KG1 (cell line): Measurements from ENCODE around the gene GCLC.
"Not testable (repeated sequence)": the region's sequence is repeated elsewhere in the genome, so short reads cannot be mapped to it uniquely, and the experiment has no call there.

Source experiments
- DNase-seq: peaks from one replicate; lab custom pipeline; 2025; lab: John Stamatoyannopoulos, UW

GCLC gene

DNA sequence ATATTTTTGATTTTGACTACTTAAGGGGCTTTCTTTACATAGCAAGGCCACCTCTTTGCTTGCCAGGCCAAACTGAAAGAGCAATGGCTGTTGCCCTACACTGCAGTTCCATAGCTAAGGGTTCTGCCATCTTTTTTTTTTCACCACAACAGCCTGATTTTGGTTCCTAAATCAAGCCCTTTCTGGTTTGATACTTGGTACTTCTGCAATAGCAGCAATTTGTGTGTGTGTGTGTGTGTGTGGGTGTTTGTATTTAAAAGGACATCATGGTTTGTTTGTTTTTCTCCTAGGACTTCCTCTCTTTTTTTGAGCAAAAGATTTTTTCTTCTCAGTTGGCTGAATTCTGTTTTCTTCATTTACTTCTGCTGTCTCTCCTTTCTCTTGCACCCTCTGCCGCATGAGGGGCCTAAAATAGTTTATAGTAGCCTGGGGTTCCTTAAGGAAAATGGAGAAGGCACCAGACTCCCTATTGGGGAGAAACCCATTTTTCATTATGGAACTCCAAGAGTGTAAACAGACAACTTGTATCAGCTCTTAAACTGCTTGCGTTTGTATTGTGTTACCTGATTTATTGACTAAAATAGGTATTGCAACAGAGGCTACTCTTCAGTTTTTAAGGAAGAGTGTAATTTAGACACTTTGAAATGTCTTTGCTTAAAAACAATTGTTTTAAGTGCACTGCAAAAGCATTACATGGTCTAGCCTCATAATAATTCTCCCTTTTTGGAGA, 12.2 kb upstream of the GCLC start:
- DNase-seq, result no peak

DNA sequence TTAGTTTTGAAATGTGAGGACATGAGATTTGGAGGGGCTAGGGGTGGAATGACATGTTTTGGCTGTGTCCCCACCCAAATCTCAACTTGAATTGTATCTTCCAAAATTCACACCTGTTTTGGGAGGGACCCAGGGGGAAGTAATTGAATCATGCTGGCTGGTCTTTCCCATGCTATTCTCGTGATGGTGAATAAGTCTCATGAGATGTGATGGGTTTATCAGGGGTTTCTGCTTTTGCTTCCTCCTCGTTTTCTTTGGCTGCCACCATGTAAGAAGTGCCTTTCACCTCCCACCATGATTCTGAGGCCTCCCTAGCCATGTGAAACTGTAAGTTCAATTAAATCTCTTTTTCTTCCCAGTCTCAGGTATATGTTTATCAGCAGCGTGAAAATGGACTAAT, 8.7 kb upstream of the GCLC start:
- not testable (repeated sequence) for DNase-seq

DNA sequence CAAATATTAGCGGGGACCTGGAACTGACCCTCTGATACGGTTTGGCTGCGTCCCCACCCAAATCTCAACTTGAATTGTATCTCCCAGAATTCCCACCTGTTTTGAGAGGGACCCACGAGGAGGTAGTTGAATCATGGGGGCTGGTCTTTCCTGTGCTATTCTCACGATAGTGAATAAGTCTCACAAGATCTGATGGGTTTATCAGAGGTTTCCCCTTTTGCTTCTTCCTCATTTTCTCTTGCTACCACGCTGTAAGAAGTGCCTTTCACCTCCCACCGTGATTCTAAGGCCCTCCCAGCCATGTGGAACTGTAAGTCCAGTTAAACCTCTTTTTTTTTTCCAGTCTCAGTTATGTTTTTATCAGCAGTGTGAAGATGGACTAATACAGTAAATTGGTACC, 6.8 kb upstream of the GCLC start:
- DNase-seq, result not testable (repeated sequence)

DNA sequence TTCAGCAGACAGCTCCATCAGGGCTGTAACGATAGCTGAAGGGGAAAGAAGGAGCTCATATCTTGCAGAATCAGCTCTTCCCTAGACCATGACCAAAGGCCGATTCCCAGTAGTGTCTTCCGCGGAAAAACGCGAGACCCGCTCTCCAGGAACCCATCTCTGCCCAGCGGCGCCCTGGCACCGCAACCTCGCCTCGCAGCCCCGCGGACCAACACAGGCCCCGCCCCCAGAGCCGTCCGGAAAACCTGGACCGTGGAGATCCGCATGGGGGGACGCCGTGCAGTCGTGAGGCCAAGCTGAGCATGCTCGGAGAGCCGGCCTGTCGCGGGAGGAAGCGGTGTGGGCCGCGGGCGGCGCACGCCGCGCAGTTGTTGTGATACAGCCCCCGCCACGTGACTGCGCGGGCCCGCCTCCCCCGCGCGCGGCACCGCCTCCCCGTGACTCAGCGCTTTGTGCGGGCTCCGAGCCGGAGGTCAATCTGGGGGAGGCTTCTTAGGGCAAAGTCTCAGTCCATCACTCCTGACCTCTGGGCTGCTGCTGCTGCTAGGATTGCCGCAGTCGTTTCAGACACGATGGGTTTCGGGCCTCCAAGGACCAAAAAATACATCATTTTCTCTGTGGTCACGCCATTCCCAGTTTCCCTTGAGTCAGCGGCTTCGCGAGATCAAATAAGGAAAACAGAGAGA, 3.1 kb upstream of the GCLC start:
- DNase-seq, result peak; percentile 87

DNA sequence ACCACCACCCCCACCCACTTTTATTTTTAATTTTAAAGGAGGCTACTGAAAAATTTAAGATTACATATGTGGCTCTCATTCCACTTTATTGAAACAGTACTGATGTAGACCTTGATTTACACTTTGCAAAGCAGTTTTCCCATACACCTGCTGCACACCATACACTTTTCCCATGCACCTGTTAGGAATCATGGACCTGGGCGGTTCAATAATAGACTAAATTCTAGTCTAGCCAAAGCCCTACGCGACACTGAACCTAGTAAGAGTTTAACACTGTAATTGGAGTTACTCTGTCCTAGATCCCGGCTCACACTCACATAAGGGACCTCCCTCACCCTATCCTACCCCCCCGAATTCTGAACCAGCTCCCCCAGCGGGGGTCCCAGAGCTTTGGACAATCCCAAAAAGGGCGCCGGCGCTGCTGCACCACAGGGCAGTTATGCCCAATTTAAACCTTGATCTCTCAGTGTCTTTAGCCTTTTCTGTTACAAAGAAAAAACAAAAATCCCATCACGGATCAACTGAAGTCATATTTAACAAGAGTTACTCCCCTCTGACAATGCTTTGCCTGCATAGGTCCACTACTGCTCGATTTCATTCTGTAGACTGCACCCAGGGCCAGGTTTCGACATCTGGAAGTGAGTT, 2.4 kb upstream of the GCLC start:
- no peak for DNase-seq

DNA sequence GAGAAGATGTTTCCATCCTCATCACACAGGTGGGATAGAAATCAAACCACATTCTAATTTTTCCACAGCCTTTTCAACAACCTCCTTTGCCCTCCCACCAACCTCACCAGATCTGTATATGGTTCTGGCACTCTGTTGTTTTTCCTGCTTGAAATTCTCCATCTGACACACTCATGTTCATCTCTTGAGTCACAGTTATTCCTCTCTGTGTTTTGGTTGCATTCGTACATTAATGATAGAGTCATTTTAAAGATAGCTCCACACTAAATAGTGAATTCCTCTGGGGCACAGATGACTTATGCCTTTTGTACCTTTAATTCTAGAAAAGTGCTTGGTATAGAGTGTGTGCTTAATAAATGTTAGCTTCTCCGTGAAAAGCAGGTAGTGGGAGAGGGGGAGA, 1.4 kb upstream of the GCLC start:
- DNase-seq, result no peak

DNA sequence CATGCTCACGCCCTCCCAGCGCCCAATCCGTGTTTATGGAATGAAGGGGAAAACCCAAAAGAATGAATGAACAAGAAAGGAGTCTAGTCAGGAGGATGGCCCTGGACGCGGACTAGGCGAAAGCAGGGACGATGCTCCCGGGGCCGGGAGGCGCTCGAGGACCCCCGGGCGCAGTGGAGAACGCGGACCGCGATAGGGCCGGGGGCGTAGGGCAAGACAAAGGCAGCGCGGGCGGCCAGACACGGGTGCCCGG, 758 bp downstream of the GCLC start:
- DNase-seq, result no peak

DNA sequence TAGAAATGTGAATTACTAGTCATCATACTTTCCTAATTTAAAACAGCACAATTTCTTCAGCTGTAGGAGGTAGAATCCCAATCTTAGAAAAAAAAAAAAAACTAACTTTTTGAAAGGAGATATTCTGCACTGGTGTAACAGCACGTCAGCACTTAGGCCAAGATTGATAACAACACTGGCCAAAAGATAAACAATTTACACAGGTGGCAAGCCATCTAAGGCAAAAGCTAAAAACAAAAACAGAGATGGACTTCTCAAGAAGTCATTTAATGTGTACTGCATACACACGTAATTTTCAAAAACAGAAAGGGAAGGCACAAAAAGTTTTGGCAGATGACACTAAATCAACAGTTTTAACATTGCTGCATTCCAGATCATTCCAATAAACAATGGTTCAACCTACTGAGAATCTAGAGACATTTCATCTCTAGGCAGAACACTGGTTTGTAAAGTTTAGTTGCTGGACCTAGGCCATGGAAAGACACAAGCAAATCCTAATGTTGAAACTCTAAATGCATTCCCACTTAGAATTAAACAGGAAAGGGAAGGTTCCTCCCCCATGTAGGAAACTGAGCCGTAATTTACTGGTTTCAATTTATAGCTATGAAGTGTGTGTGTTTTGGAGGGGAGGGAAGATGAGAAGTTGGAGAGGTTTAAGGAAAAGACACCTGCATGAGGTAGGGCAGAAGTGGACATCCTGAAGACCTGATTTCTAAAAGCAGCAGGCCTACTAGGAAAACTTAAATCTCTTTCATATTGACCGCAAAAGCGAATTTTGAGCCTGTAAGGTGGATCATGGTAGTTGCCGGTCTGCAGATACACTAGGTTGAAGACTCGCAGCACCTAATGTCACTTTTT, 1.3 kb downstream of the GCLC start:
- DNase-seq, result peak; percentile 47

DNA sequence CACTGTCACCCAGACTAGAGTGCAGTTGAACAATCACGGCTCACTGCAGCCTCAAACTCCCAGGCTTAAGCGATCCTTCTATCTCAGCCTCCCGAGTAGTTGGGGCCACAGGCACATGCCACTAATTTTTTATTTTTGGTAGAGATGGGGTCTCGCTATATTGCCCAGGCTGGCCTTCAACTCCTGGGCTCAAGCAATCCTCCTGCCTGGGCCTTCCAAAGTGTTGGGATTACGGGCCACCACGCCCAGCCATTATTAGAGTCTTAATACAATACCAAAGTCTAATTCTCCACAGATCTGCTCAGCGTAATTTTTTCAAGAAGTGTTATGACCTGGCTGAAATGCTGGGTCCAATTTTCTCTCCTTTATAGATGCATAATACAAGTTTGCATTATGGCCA, 3.0 kb downstream of the GCLC start:
- DNase-seq, result no peak

DNA sequence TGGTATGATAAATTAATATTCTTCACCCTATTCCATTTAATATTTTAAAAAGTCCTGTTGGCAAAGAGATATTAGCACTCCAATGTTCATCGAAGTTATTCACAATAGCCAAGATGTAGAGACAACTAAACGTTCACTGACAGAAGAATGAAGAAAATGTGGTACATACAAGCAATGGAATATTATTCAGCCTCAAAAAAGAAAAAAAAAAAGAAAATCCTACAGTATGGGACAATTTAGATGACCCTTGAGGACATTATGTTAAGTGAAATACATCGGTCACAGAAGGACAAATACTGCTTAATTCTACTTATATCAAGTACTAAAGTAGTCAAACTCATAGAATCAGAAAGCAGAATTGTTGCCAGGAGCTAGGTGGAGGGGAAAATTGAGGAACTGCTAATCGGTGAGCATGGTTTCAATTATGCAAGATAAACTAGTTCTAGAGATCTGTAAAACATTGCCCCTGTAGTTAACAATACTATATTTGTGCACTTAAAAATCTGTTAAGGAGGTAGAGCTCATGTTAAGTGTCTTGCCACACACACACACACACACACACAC, 4.7 kb downstream of the GCLC start:
- no peak for DNase-seq

DNA sequence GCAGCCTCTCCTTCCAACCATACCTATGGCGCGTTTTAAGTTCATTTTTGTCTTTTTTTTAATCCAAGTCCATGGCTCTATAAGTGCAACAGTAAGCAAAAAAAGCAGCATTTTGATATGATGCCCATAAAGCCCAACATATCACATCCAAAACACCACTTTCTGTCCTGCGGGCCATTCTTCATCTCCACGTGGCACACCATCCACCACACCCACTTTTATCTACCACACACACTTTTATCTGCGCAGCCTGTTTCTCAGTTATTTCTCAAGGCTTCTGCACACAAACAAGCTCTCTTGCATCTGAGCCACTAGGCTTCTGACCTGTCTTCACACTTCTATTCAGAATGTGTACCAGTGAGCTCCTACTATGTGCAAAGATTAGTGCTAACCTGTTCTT, 5.3 kb downstream of the GCLC start:
- no peak for DNase-seq

DNA sequence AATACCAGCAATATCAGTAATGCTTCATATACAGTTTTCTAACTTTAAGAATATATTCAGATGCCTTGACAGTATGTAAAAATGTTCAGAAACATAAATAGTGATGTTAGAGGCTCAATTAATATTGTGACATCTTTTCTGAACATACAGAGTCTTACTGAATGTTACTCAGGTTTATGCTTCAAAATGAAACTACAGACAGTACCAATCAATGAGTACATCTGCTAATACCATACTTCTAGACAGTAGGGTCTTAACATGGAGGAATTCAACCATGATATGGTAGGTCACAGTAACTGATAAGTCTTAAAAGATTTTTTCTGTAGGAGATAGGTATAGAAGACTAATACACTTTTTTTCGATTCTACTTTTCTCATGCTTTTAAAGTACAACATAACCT, 8.3 kb downstream of the GCLC start:
- no peak for DNase-seq

DNA sequence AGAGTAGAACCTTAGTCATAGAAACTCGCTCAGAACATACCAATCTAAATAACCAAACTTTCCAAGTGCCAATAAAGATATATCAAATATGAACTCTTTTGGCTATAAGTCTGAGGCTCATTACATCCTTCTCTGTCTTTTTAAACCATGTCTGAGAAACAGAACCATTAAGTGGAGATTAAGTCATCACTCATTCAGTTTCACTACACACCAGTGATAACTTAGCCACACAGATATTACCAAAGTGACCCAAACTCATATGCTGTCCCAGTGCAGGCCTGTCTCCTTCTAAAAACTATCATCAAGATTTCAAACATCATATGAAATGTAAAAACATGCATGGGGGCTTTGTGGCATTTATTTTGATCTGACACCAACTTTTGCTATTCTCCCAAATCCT, 12.0 kb downstream of the GCLC start:
- no peak for DNase-seq

DNA sequence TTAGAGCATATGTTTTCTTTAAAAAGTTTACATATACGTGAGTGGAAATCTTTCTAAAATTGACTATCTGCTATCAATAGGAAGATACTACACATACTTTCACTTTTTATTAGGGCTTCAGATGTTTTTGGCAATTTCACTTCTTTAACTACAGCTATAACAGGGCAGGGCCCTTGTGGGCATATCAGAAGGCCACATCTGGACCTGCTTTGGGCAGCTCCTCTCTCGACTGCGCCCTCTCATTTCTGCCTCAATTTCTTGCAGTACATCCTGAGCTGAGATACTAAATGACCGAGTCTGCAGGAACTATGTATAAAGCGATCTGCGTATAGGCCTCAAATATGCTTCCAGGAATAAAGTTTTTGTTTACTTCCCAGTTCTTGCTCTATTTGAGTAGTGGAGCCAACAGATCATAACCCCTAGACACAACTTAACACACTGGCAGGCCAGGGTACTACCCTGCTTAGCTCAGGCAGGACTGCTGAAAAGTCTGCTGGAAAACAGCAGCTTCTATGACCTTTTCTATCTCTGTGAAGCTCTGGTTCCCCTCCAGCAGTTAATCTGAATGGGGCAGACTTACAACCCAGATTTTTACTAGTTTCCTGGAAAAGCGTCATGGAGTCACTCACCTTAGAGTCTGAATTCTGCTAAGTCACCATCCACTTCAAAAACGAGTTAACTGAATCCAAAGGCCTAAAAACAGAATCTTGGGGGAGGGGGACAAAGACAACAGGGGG, 12.7 kb downstream of the GCLC start:
- DNase-seq, result no peak

DNA sequence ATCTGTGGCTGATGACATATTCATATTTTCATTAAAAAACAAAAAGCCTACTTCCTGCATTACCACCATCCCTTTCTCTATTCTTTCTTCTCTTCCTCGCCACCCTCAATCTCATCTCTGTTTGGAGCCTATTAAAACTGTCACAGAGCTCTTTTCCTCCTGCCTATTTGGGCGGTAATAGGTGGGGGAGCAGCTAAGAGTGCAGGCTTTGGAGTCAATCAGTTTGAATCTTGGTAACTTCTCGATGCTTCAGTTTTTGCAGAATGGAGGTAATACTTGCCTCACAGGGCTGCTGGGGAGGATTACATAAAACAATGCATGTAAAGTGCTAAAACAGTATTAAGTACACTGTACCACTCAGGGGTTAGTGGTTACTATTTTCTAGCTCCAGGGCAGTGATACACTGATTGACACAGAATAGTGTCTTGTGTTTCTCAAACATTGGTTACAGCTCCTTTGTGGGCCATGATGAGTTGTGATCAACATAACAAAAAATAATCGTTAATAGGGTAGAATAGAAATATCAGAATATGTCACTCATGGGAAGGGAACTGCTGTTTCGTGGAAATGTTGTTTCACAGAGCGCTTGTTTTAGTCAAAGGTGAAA, 14.0 kb downstream of the GCLC start:
- no peak for DNase-seq

DNA sequence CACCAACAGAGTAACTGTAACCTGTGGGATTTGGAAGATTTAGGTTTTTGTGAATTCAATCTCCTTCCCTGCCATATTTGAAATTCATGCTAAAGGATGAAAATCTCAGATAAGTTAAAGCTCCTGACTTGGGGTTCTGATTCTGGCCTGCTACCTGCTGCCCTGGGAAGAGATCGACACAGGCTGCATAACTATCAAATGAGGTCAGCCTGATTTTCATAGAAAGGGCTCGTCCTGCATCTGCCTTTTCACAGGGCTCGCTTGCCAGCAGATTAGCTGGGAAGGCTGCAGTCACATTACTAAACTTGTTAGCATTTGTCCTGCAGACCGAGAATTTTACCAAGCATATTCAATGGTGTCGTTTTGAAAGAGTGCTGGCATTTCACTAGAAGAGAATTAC, 14.6 kb downstream of the GCLC start:
- no peak for DNase-seq

DNA sequence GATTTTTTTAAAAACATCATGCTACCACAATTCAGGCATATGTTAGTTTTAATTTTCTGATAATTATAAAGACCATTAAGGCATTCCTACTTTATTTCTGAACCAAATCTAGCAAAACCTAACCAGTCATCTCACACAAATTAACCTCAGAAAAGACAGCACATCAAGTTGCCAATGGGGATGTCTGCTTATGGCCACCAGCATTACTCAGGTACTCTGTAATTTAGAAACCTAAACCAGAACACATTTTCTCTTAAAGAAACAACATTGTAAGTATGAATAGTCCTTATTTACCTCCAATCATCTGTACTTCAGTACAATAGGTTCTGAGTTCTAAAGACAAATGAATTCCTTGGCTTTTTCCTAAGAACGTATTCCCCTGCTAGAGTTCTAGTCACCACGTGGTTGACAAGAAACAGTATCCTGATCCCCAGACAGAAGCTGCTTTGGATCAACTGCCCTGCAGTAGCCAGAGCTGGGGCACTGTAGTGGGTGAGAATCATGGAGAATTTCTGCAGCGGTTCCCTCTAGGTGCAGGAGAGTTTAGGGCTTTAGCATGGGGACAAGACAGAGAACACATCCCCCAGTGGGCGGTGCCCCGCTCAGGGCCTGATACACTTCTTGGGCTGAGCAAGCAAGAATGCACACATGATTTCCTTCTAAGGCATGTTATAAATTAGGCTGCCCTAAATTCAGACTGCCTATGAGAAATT, 15.4 kb downstream of the GCLC start:
- DNase-seq, result no peak

DNA sequence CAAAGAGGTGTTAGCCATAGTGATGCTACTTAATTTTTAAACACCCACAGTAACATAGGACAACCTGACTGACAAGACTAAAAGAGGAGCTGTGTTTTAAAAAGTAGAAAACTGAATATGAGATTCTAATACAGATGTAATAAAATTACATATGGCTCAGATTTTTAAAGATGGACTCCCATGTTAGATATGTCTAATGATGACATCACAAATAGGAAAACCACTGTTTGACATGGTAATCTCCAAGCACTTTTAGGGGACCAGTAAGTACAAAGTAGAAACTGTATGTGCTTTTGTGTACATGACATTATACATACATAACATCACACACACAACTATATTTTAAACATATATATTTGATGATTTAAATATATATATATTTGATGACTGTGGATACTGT, 16.8 kb downstream of the GCLC start:
- DNase-seq, result no peak

DNA sequence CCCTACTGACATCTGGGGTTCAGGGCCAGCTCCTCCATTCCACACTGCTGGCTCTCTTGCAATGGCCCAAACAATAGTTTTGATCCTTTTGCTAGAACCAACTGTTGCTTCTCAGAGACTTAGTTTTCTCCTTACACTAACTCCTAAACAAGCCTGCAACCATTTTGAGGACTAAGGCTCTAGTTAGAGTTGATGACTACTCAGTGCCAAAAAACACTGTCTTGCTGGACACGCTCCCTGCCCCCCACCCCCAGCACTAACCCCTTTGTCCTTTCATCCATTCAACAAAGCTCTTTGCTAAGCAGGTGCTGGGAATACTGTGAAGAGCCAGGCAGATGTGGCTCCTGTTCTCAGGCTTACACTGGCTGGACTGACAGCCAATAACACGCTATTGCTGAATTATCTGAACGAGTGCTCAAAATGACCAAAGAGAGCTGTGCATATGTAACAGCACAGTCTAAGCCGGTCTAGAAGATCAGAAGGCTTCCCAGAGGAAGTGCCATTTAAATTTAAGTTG, 17.6 kb downstream of the GCLC start:
- DNase-seq, result no peak

DNA sequence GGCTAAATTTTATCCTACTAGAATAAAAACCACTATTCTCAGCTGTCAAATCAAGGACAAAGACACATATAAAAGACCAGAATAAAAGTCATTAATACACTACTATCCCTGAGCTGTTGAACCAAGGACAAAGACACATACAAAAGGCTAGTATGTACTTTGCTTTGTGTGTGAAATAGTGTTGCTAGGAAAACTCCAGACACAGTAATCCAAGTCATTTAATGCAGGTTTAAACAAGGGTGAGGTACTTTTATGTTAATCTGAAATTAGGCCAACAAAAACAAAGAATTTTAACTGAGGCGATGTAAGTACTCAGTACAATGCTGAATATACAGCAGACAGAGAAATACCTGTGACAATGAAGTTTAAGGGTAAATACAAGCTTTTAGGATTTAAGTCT, 18.9 kb downstream of the GCLC start:
- no peak for DNase-seq

DNA sequence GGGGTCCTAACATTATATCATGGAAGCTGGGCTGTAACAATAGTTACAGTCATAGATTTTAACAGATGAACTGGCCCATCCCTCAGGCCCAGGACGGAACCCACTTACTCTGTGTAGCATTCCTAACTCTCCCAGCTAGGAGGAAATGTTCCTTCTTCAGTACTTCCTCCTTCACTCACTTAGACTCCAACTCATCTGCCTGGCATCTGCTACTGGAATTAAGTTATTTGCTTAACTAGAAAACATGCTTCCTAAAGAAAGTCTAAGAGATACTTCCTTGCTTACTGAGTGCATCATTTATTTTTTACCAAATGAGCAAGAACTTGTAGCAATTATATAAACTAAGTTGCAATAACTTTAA, 20.5 kb downstream of the GCLC start:
- DNase-seq, result no peak
